ENCODE results near the gene CHRNA1. TPM values are rescaled to one million over a fixed set of nuclear protein-coding genes. Genes with fewer than 3 reads are reported as not detected.

Gene CHRNA1
- total RNA-seq, 1 experiment from 2014 or later = 1.8 TPM

- TF ChIP-seq EZH2 (IDR thresholded peaks at IDR 0.05; ENCODE audit: low read length, unreplicated experiment) (no peak), CTCF (conservative IDR thresholded peaks at IDR 0.05; ENCODE audit: low read depth, low read length) (no peak), EZH2phosphoT487 (IDR thresholded peaks at IDR 0.05; ENCODE audit: borderline replicate concordance, low read length) (no peak)
- no peaks in the 10 kb centered on the region for H3K9me3 ChIP-seq (ENCODE audit: low read length)
- DNase-seq = no peak
- ATAC-seq = no peak
- BruUV-seq (replicated peaks) = no TSS peak
- H3K9ac ChIP-seq (ENCODE audit: low read length) = no peak overlapping the region
- H3K36me3 ChIP-seq (ENCODE audit: low read depth, low read length) = no peaks in the 10 kb centered on the region
- intact Hi-C loops (cut with micrococcal nuclease) = no loop called here
- ChIA-PET CTCF (no interaction called here), POLR2A (ENCODE audit: unreplicated experiment) (no interaction called here)
- H3K79me2 ChIP-seq (ENCODE audit: low read length) = no peaks in the 10 kb centered on the region
- no peak overlapping the region for H3K4me3 ChIP-seq (ENCODE audit: low read length)
- no peaks in the 10 kb centered on the region for H4K20me1 ChIP-seq (ENCODE audit: low read length)
- no peaks in the 10 kb centered on the region for H3K9me2 ChIP-seq (replicated peaks; ENCODE audit: low read length)
- H3K4me1 ChIP-seq (ENCODE audit: insufficient read depth, low read length) = no peaks in the 10 kb centered on the region
- H3K27ac ChIP-seq (ENCODE audit: low read length) = no peak overlapping the region
- no peak overlapping the region for H2AFZ ChIP-seq (ENCODE audit: low read length)
- no peaks in the 10 kb centered on the region for H3K27me3 ChIP-seq (ENCODE audit: low read length)
- no peak overlapping the region for H3K4me2 ChIP-seq (ENCODE audit: low read length)
- no peaks in the 10 kb centered on the region for H3F3A ChIP-seq (ENCODE audit: low read length, unreplicated experiment)
Observed at GRCh38 chr2:174785481-174785880, 21.2 kb upstream of the CHRNA1 start.

GRCh38 chr2:174784909-174785308, 20.6 kb upstream of the CHRNA1 start:
- CTCF ChIA-PET = no interaction called here
- Histone ChIP-seq H2AFZ (ENCODE audit: low read length) (no peak overlapping the region), H3K27me3 (ENCODE audit: low read length) (no peaks in the 10 kb centered on the region), H3K9ac (ENCODE audit: low read length) (no peak overlapping the region), H3K4me3 (ENCODE audit: low read length) (no peak overlapping the region), H3K9me3 (ENCODE audit: low read length) (no peaks in the 10 kb centered on the region), H3K4me1 (ENCODE audit: insufficient read depth, low read length) (peaks cover 1% of the 10 kb centered on the region; the same call in 1 of the 2 replicates), H3K36me3 (ENCODE audit: low read depth, low read length) (no peaks in the 10 kb centered on the region), H3K4me2 (ENCODE audit: low read length) (no peak overlapping the region), H3K27ac (ENCODE audit: low read length) (no peak overlapping the region), H3K9me2 (replicated peaks; ENCODE audit: low read length) (no peaks in the 10 kb centered on the region), H4K20me1 (ENCODE audit: low read length) (no peaks in the 10 kb centered on the region), H3K79me2 (ENCODE audit: low read length) (no peaks in the 10 kb centered on the region), H3F3A (ENCODE audit: low read length, unreplicated experiment) (no peaks in the 10 kb centered on the region)
- no peak for TF ChIP-seq CTCF (conservative IDR thresholded peaks at IDR 0.05; ENCODE audit: low read depth, low read length)
- TF ChIP-seq EZH2 (IDR thresholded peaks at IDR 0.05; ENCODE audit: low read length, unreplicated experiment) = no peak
- TF ChIP-seq EZH2phosphoT487 (IDR thresholded peaks at IDR 0.05; ENCODE audit: borderline replicate concordance, low read length) = no peak
- no peak for ATAC-seq
- no TSS peak for BruUV-seq (replicated peaks)
- intact Hi-C loops (cut with micrococcal nuclease) = no loop called here
- DNase-seq = no peak
- POLR2A ChIA-PET (ENCODE audit: unreplicated experiment) = no interaction called here

- CTCF ChIA-PET = no interaction called here
- H4K20me1 ChIP-seq (ENCODE audit: low read length) = no peaks in the 10 kb centered on the region
- DNase-seq (no peak), ATAC-seq (no peak)
- no TSS peak for BruUV-seq (replicated peaks)
- TF ChIP-seq EZH2phosphoT487 (IDR thresholded peaks at IDR 0.05; ENCODE audit: borderline replicate concordance, low read length) (no peak), CTCF (conservative IDR thresholded peaks at IDR 0.05; ENCODE audit: low read depth, low read length) (no peak), EZH2 (IDR thresholded peaks at IDR 0.05; ENCODE audit: low read length, unreplicated experiment) (no peak)
- H2AFZ ChIP-seq (ENCODE audit: low read length) = no peak overlapping the region
- no peaks in the 10 kb centered on the region for H3F3A ChIP-seq (ENCODE audit: low read length, unreplicated experiment)
- POLR2A ChIA-PET (ENCODE audit: unreplicated experiment) = no interaction called here
- H3K79me2 ChIP-seq (ENCODE audit: low read length) = no peaks in the 10 kb centered on the region
- H3K9me2 ChIP-seq (replicated peaks; ENCODE audit: low read length) = no peaks in the 10 kb centered on the region
- H3K4me3 ChIP-seq (ENCODE audit: low read length) = no peak overlapping the region
- H3K9me3 ChIP-seq (ENCODE audit: low read length) = no peaks in the 10 kb centered on the region
- no peak overlapping the region for H3K4me2 ChIP-seq (ENCODE audit: low read length)
- H3K4me1 ChIP-seq (ENCODE audit: insufficient read depth, low read length) = peaks cover 7% of the 10 kb centered on the region; the same call in 1 of the 2 replicates
- intact Hi-C loops (cut with micrococcal nuclease) = no loop called here
- no peak overlapping the region for H3K9ac ChIP-seq (ENCODE audit: low read length)
- no peak overlapping the region for H3K27ac ChIP-seq (ENCODE audit: low read length)
- no peaks in the 10 kb centered on the region for H3K36me3 ChIP-seq (ENCODE audit: low read depth, low read length)
- no peaks in the 10 kb centered on the region for H3K27me3 ChIP-seq (ENCODE audit: low read length)
Observed at GRCh38 chr2:174784316-174784715, 20.0 kb upstream of the CHRNA1 start.

All from PC-3 (cell line).